ENCODE results near the gene CHD6. TPM values are rescaled to one million over a fixed set of nuclear protein-coding genes. Genes with fewer than 3 reads are reported as not detected.

Gene CHD6
- total RNA-seq, 1 experiment from 2014 or later: 14.2 TPM

GRCh38 chr20:41352666-41353065, 265.5 kb downstream of the CHD6 start:
- in situ Hi-C loops (cut with HindIII; ENCODE audit: low sequenced_read_pairs): no loop called here
- DNase-seq (ENCODE audit: low spot score): no peak

- in situ Hi-C loops (cut with HindIII; ENCODE audit: low sequenced_read_pairs): no loop called here
- DNase-seq (ENCODE audit: low spot score): peak; percentile 60
These were observed 266.1 kb downstream of the CHD6 start for GRCh38 chr20:41352106-41352505.
